T1000 (cell line): ENCODE measurements around the gene RAP2A.

Experiments
- DNase-seq: peaks from one replicate; lab custom pipeline; 2025; ENCODE audit warnings: mixed read lengths; lab: John Stamatoyannopoulos, UW

RAP2A gene

GRCh38 chr13:97448503-97449251 is 14.7 kb downstream of the RAP2A start:
- no peak for DNase-seq

GRCh38 chr13:97454699-97455098 is 20.7 kb downstream of the RAP2A start:
- DNase-seq = no peak

GRCh38 chr13:97456047-97456446 is 22.1 kb downstream of the RAP2A start:
- no peak for DNase-seq

GRCh38 chr13:97459215-97459777 is 25.3 kb downstream of the RAP2A start:
- DNase-seq = no peak

GRCh38 chr13:97460004-97460775 is 26.2 kb downstream of the RAP2A start:
- no peak for DNase-seq

- DNase-seq = no peak
Observed at GRCh38 chr13:97460853-97461252, 26.9 kb downstream of the RAP2A start.

- DNase-seq = no peak
Observed at GRCh38 chr13:97464561-97464960, 30.6 kb downstream of the RAP2A start.

- no peak for DNase-seq
Observed at GRCh38 chr13:97466722-97467121, 32.8 kb downstream of the RAP2A start.

- DNase-seq = no peak
Observed at GRCh38 chr13:97468331-97468730, 34.4 kb downstream of the RAP2A start.

GRCh38 chr13:97471711-97472110 is 37.7 kb downstream of the RAP2A start:
- no peak for DNase-seq

GRCh38 chr13:97474349-97474980 is 40.5 kb downstream of the RAP2A start:
- DNase-seq = no peak

GRCh38 chr13:97475011-97475410 is 41.0 kb downstream of the RAP2A start:
- DNase-seq = no peak

- no peak for DNase-seq
Observed at GRCh38 chr13:97477844-97478243, 43.9 kb downstream of the RAP2A start.

- no peak for DNase-seq
Observed at GRCh38 chr13:97478247-97478646, 44.3 kb downstream of the RAP2A start.

GRCh38 chr13:97483465-97483864 is 49.5 kb downstream of the RAP2A start:
- no peak for DNase-seq

- no peak for DNase-seq
Observed at GRCh38 chr13:97484301-97484700, 50.3 kb downstream of the RAP2A start.

- DNase-seq = no peak
Observed at GRCh38 chr13:97485320-97485719, 51.4 kb downstream of the RAP2A start.

GRCh38 chr13:97490702-97491307 is 56.8 kb downstream of the RAP2A start:
- no peak for DNase-seq

- no peak for DNase-seq
Observed at GRCh38 chr13:97491452-97491851, 57.5 kb downstream of the RAP2A start.

GRCh38 chr13:97492257-97492656 is 58.3 kb downstream of the RAP2A start:
- no peak for DNase-seq

- no peak for DNase-seq
Observed at GRCh38 chr13:97492684-97493371, 58.9 kb downstream of the RAP2A start.

GRCh38 chr13:97493456-97493855 is 59.5 kb downstream of the RAP2A start:
- no peak for DNase-seq
